ENCODE results near the gene FLT1.

The FLT1 gene

GRCh38 chr13:28392428-28392827 is 102.5 kb downstream of the FLT1 start:
- in situ Hi-C loops (cut with MboI; ENCODE audit: low sequenced_read_pairs), result no loop called here

GRCh38 chr13:28387740-28388501 is 107.0 kb downstream of the FLT1 start:
- in situ Hi-C loops (cut with MboI; ENCODE audit: low sequenced_read_pairs), result no loop called here

DNA sequence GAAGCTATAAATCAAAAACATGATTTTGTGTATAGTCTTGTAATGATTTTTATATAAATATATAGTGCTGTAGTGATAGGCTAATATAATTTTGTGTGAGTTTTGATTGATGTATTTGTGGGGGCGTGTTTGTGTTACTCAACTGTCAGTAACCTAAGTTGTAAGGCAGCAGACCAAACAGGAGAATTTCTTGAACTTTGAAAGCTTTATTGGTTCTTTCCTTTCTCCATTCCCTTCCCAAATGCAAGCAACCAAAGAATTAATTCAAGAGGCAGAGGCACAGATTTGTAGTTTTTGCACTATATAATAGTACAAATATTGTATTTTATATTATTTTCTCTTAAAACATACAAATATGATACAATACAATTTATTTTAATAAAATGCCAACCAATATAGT is 109.6 kb downstream of the FLT1 start:
- in situ Hi-C loops (cut with MboI; ENCODE audit: low sequenced_read_pairs), result no loop called here

DNA sequence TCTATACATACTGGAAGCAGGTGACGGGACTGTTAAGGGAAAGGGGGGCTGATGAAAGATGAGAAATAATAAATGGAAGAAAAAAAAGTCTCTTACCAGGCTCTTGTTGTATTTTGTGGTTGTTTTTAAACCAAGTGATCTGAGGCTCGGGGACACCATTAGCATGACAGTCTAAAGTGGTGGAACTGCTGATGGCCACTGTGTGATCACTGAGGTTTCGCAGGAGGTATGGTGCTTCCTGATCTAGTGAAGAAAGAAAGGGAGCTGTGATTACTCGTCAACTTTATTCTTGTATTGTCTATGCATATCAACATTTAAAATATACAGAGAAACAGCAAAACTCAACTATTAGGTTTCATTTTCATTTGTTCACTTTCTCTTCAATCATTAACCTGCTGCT is 110.1 kb downstream of the FLT1 start:
- in situ Hi-C loops (cut with MboI; ENCODE audit: low sequenced_read_pairs), result no loop called here

DNA sequence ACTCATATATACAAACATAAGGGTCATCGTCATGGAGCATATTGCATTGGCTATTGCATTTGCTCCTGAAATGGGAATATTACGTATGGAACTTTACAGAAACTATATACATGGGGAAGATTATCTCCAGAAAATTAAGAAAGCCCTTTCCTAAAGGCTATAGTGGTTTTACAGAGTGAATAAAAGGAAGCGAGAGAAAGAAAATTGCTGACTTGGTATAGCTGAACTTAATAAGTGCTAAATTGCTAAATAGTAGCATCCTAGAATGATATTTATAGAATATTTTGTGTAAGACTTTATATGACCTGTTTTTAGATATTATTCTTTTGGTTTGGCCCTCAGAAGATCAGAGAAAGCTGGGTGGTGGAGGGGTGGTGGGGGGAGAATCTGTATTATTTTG is 114.6 kb downstream of the FLT1 start:
- in situ Hi-C loops (cut with MboI; ENCODE audit: low sequenced_read_pairs), result no loop called here

- in situ Hi-C loops (cut with MboI; ENCODE audit: low sequenced_read_pairs), result no loop called here
Observed at GRCh38 chr13:28379371-28380083, 115.4 kb downstream of the FLT1 start.

GRCh38 chr13:28376604-28377003 is 118.3 kb downstream of the FLT1 start:
- in situ Hi-C loops (cut with MboI; ENCODE audit: low sequenced_read_pairs), result no loop called here

- in situ Hi-C loops (cut with MboI; ENCODE audit: low sequenced_read_pairs), result no loop called here
Observed at GRCh38 chr13:28375250-28375930, 119.5 kb downstream of the FLT1 start.

DNA sequence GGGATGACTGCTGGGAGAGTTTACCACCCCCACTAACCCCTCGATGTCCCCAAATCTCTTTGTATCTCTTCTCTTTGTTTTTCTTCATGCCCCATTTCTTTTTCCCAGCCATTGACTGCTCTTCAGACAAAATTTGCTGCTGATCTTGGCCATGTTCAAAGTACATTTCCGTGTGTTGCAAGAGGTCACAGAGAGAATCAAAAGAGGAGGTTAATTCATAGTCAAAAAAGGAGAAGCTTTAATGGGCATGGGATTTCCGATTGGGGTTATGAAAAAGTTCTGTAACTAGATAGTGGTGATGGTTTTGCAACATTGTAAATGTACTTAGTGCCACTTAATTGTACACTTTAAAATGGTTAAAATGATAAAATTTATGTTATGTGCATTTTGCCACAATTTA is 121.1 kb downstream of the FLT1 start:
- in situ Hi-C loops (cut with MboI; ENCODE audit: low sequenced_read_pairs), result no loop called here

GRCh38 chr13:28370448-28370847 is 124.5 kb downstream of the FLT1 start:
- in situ Hi-C loops (cut with MboI; ENCODE audit: low sequenced_read_pairs), result no loop called here

DNA sequence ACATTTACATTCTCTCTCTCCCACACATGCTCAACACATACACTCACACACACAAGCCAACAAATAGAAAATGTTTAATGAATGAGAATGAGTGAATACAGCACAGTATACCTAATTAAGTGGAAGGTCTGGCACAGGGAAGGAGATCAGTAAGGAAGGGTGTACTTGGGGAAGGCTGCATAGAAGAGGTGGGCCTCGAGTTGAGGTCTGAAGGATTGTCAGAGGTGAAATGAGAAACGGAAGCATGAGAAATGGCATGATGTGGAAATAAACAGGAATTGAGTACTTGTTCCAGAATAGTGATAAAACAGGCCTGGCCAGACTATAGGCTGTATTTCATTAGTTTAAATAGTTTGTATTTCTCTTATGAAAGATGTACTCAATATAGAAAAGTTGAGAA is 136.2 kb downstream of the FLT1 start:
- in situ Hi-C loops (cut with MboI; ENCODE audit: low sequenced_read_pairs), result no loop called here

DNA sequence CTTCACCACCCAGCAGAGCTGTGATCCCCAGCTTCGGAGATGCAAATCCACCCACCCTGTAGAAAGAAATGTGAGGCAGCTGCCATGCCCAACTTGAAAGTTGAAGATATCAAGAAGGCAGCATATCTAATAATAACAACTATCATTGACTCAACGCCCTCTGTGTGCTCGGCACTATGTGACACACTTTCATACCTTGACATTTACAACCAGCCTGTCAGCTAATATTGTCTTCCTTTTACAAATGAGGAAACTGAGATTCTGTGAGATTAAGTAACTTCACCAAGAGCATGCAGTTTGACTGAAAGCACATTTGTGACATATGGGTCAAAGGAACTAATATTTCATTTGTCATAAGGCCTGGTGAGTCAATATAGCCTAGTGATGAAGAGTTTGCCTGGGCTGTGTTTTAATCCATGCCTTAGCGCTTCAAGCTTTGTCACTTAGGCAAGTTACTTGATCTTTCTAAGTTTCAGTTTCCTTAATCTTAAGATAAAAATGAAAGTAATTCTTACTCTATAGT is 137.0 kb downstream of the FLT1 start:
- in situ Hi-C loops (cut with MboI; ENCODE audit: low sequenced_read_pairs), result no loop called here

- in situ Hi-C loops (cut with MboI; ENCODE audit: low sequenced_read_pairs), result no loop called here
Observed at GRCh38 chr13:28357247-28357825, 137.6 kb downstream of the FLT1 start.

DNA sequence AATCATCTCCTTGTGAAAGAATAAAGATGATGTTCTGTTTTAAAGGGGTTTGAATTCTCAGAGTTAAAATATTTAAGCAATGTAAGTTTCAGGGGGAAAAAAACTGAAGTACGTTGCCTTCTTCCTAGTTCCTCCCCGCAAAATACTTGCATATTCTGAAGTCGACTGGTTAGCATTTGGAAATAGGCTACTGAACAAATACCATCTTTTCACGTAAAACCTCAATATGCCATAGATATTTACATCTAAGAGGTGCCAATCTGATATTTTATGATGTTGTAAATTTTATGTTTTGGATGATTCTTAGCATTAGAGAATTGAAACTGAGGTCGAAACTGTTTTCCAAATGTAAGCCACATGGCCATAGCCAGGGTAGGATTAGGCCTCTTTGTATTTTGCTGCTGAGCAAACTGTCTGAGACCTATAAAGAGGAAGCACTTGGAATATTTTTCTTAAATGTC is 138.3 kb downstream of the FLT1 start:
- in situ Hi-C loops (cut with MboI; ENCODE audit: low sequenced_read_pairs), result no loop called here

GRCh38 chr13:28355822-28356371 is 139.0 kb downstream of the FLT1 start:
- in situ Hi-C loops (cut with MboI; ENCODE audit: low sequenced_read_pairs), result no loop called here

DNA sequence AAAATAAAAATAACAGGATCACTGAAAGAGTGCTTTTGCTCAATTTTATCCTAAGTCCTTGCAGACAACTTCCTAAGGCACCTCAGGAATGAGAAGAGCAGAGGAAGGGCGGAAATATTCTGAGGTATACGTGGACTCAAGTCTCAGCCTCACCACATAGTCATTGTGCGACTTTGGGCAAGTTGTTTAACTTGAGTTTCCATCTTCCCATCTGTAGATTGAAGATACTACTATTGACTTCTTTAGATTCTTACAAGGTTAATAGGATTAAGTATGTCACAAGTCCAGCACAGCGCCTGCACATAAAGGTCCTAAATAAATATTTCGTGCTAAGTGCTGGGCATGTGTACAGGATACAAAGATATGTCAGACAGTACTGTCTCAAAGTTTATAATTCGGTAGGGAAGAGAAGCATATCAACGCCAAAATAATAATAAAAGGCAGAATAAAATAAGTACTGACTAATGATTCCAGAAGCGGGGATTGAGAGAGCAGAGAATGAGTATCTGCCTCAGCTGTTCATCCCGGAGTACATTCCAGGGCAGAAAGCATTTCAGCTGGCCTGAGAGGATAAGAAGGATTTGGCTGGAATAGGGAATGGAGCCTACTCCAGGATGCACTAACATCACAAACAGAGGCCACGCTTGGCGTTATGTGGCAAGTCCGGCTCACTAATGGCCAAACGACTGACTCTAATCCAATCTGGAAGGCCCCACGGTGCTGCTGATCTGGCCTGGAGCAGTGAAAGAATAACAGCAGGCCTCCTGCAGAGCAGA is 139.7 kb downstream of the FLT1 start:
- in situ Hi-C loops (cut with MboI; ENCODE audit: low sequenced_read_pairs), result no loop called here

DNA sequence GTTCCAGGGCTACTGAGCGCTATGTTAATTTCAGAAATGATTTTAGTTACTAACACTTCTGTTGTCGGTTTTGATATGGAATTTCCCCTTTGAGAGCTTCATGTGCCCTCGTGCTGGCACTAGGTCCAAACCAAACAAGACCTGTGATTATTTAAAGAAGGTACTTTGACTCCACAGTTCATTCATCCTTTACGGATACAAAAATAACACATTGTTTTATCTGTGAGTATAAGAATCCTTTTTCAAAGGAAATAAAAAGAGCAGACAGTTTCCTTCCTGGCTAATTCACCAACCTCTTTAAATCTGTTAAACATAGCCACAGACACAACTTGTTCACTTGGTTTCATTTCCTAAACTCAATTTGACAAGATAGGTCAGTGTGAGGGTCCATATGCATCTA is 141.2 kb downstream of the FLT1 start:
- in situ Hi-C loops (cut with MboI; ENCODE audit: low sequenced_read_pairs), result no loop called here

DNA sequence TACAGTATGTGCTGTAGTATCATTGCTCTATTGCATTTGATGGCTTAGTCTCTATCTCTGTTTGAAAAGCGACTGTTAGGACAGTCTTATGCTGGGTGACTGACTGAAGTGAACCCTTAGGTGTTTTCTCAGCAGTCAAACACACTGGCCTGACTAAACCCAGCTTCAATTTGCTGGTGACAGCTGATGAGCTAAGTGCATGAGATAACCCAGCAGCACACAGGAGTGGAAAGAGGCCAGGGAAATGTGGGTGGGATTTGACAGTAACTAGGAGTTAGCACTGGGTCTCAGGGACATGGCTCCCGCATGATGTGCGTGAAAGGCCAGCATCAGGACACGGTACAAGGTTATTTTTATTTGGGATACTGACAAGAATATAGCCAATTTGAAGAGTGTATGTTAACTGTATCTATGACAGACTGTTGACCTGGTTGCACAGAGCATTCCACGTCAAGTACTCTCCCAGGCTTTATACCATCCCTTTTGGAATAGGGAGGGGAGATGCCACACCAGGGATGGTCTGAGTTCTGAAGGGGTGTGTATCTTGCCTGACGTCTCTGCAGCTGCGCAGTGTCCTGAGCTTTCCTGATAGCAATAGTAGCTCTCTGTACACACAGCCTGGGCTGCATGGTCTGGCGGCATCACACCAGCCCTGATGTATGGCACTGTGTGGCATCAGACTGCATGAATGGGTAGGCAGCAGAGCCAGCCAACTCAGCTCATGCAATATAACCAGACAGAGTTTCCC is 144.8 kb downstream of the FLT1 start:
- in situ Hi-C loops (cut with MboI; ENCODE audit: low sequenced_read_pairs), result no loop called here

DNA sequence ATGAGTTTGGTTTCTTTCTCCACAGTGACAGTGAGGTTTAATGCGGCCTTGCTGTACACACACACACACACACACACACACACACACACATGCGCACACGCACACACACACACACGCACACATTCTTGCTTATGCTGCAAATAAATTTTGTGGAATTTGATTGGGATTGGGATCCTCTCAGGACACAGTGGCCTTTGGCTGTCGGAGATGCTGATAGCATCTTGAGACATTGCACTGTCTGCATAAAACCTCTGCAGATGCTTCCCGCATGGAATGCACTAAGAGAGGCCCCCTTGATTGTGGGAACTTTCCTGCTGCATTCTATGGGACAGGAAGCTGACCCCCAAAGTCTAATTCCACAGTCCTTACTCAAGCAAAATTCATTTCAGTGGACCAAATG is 145.6 kb downstream of the FLT1 start:
- in situ Hi-C loops (cut with MboI; ENCODE audit: low sequenced_read_pairs), result no loop called here

Data from HL-60/S4 treated with retinoic acid at 250 ng/mL for 4 days and 3 days (cell line).